ENCODE measurements around the gene PIAS4.
A peak's percentile ranks its signal among the peaks of the same experiment; 100 is the strongest.

Gene PIAS4

GRCh38 chr19:3969435-3970312, 37.9 kb upstream of the PIAS4 start:
- POLR2A ChIA-PET, result interaction anchor here (0.7 to 5.3 kb wide), 13 partner anchors 11 to 502 kb away, joined by 3 to 258 read pairs (median 6); partner anchors contain the start of genes EEF2, HDGFL2, MPND and MRPL54
- Histone ChIP-seq H3K9me3 (ENCODE audit: control insufficient read depth, insufficient read depth, low read depth, low read length) (no peaks in the 10 kb centered on the region), H3K4me1 (ENCODE audit: control insufficient read depth, insufficient read depth, low read length) (peaks cover 17% of the 10 kb centered on the region), H3K27ac (ENCODE audit: extremely low read depth, low read depth, low read length) (peak overlapping the region; percentile 78), H3K4me3 (ENCODE audit: low read depth, low read length) (peak overlapping the region; percentile 93), H3K36me3 (ENCODE audit: control insufficient read depth in 2 of 2, insufficient read depth in 1 of 2, low read length in 2 of 2) (peaks cover 18 to 38% of the 10 kb centered on the region in 2 experiments; a peak in 2 of 3 replicates)
- CTCF ChIA-PET, result interaction anchor here (0.5 to 2.0 kb wide), 13 partner anchors 9 to 438 kb away, joined by 3 to 10 read pairs (median 4); partner anchors contain the start of genes EEF2 and NMRK2
- no peak for TF ChIP-seq ZNF488 (tag by site-specific recombination; IDR thresholded peaks at IDR 0.05)
- TF ChIP-seq ZBTB1 (tag by site-specific recombination; IDR thresholded peaks at IDR 0.05), result no peak
- no peak for TF ChIP-seq SCRT1 (tag by site-specific recombination; IDR thresholded peaks at IDR 0.05; ENCODE audit: borderline replicate concordance)
- TF ChIP-seq ZNF624 (tag by site-specific recombination; IDR thresholded peaks at IDR 0.05), result no peak
- no peak for TF ChIP-seq ZNF530 (tag by site-specific recombination; IDR thresholded peaks at IDR 0.05; ENCODE audit: low read depth)
- no peak for TF ChIP-seq ZBTB7A (tag by site-specific recombination; IDR thresholded peaks at IDR 0.05; ENCODE audit: low read depth)
- no peak for TF ChIP-seq ZNF843 (tag by site-specific recombination; IDR thresholded peaks at IDR 0.05)
- TF ChIP-seq ZFP3 (tag by site-specific recombination; IDR thresholded peaks at IDR 0.05; ENCODE audit: low read depth), result no peak
- TF ChIP-seq ZBTB26 (tag by site-specific recombination; optimal IDR thresholded peaks at IDR 0.05), result no peak
- TF ChIP-seq ZNF664 (tag by site-specific recombination; IDR thresholded peaks at IDR 0.05), result no peak
- peak; percentile 30; the same call in 1 of the 2 replicates for TF ChIP-seq IKZF3 (tag by site-specific recombination; IDR thresholded peaks at IDR 0.05)
- TF ChIP-seq MEIS1 (CRISPR knock-in tag; IDR thresholded peaks at IDR 0.05; ENCODE audit: borderline replicate concordance), result no peak
- no peak for TF ChIP-seq SP3 (tag by site-specific recombination; IDR thresholded peaks at IDR 0.05)
- no peak for TF ChIP-seq ZSCAN23 (tag by site-specific recombination; IDR thresholded peaks at IDR 0.05)
- no peak for TF ChIP-seq ZNF837 (tag by site-specific recombination; IDR thresholded peaks at IDR 0.05)
- no peak for TF ChIP-seq ZNF23 (tag by site-specific recombination; IDR thresholded peaks at IDR 0.05; ENCODE audit: borderline replicate concordance)
- no peak for TF ChIP-seq ZNF768 (tag by site-specific recombination; IDR thresholded peaks at IDR 0.05)
- TF ChIP-seq ZNF184 (tag by site-specific recombination; IDR thresholded peaks at IDR 0.05), result no peak
- no peak for TF ChIP-seq ZFP69B (tag by site-specific recombination; IDR thresholded peaks at IDR 0.05)
- no peak for TF ChIP-seq ZNF266 (tag by site-specific recombination; IDR thresholded peaks at IDR 0.05; ENCODE audit: low read depth)
- no peak for TF ChIP-seq RBAK (tag by site-specific recombination; IDR thresholded peaks at IDR 0.05)
- TF ChIP-seq ZNF19 (tag by site-specific recombination; IDR thresholded peaks at IDR 0.05; ENCODE audit: low read depth), result no peak
- TF ChIP-seq ZNF449 (tag by site-specific recombination; IDR thresholded peaks at IDR 0.05), result no peak
- TF ChIP-seq PRDM1 (tag by site-specific recombination; IDR thresholded peaks at IDR 0.05), result peak; percentile 87
- TF ChIP-seq ZNF510 (tag by site-specific recombination; IDR thresholded peaks at IDR 0.05; ENCODE audit: insufficient replicate concordance), result no peak
- no peak for TF ChIP-seq SETDB1 (IDR thresholded peaks at IDR 0.05; ENCODE audit: insufficient read length, low read length)
- TF ChIP-seq ZNF501 (tag by site-specific recombination; IDR thresholded peaks at IDR 0.05), result no peak
- peak; percentile 25; the same call in 1 of the 2 replicates for TF ChIP-seq REST (tag by site-specific recombination; IDR thresholded peaks at IDR 0.05)
- TF ChIP-seq SP2 (tag by site-specific recombination; IDR thresholded peaks at IDR 0.05), result no peak
- TF ChIP-seq YY1 (tag by site-specific recombination; IDR thresholded peaks at IDR 0.05), result no peak
- no peak for TF ChIP-seq ZNF585B (tag by site-specific recombination; IDR thresholded peaks at IDR 0.05)
- TF ChIP-seq EGR2 (tag by site-specific recombination; IDR thresholded peaks at IDR 0.05; ENCODE audit: low read depth), result no peak

Measured in HEK293 (cell line).